WI38 (cell line): ENCODE data around the gene VRK2.

Experiments used
- H3K4me3 ChIP-seq: 2 replicates; pipeline ENCODE4 v1.5.1; 2011; ENCODE audit warnings: low read depth, mild to moderate bottlenecking, control low read depth, low read length
- TF ChIP-seq, protein P1 (sequence below): IDR thresholded peaks from 2 replicates; pipeline ENCODE4 v1.5.1; 2012; ENCODE audit warnings: low read depth, mild to moderate bottlenecking, control low read depth, low read length

VRK2 gene

DNA sequence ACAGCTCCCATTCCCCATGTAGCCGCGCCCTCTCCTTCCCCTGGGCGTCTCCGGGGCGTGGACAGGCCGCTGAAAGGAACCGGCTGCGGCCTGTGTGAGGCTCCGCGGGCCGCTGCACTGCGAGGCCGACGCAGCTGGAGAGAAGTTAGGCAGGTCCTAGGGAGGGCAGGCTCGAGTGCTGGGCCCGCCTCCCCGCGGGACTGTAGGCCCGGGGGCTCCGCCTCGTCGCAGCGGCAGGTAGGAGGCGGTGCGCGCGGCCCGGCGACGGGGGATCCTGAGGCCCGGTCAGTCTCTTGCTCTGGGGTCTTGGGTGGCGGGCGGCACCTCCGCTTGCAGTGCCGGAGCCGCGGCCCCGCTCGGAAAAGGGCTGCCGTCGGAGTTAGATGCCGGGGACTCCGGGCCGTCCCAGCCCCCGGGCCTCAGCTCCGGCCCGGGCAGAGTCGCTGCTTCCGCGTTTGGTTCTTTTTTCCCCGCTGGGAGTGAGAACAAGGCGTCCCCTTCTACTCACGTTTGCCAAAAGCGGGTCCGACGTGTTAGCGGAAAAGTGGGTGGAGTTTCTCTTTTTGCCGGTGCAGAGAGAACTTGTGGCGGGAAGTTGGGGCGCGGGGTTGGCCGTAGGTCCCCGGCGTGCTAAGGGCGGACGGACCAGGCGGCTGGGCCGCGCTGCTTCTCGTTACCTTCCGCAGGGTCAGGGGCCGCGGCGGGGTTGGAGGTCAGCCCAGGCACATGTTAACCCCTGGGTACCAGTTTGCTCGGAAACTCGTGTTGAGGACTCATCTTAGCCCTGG is at the start of gene VRK2:
VRK2 (plus strand) TSS at position 222 of the 788 bp plus-strand sequence. CDS start 2,026 bp downstream, outside the sequence.
- peak within 1 kb of the TSS; percentile 82 for H3K4me3 ChIP-seq
- TF ChIP-seq, protein P1, sequence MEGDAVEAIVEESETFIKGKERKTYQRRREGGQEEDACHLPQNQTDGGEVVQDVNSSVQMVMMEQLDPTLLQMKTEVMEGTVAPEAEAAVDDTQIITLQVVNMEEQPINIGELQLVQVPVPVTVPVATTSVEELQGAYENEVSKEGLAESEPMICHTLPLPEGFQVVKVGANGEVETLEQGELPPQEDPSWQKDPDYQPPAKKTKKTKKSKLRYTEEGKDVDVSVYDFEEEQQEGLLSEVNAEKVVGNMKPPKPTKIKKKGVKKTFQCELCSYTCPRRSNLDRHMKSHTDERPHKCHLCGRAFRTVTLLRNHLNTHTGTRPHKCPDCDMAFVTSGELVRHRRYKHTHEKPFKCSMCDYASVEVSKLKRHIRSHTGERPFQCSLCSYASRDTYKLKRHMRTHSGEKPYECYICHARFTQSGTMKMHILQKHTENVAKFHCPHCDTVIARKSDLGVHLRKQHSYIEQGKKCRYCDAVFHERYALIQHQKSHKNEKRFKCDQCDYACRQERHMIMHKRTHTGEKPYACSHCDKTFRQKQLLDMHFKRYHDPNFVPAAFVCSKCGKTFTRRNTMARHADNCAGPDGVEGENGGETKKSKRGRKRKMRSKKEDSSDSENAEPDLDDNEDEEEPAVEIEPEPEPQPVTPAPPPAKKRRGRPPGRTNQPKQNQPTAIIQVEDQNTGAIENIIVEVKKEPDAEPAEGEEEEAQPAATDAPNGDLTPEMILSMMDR = no peak

DNA sequence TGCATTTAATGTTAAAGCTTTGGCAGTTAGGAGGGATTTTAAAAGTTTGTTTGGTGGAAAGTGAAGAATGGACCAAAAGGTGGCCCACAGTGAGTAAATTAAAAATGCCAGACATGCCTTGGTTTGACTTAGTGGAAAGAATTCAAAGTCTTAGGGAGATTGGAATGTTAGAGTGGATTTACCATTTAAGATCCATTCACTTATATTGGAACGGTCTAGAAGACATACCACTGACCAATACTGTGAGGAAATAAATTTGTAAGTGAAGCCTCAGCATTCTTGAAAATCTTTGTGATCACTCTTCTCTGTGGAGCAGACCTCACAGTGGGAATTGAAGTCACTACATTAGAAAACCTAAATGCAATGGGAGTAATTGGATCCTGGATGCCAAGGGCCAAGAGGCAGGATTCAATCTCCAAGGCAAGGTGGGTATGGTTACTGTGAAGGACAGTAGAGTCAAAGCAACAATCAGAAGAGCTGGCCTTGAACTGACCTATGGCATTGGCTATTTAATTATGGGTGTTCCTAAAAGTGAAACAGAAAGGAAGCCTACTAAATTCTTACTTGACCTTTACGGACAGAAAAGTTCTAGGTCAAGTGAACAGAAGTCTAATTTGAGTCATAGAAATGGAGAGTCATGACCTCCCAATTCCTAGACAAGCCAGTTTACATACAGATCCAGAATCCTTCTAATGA is 40.2 kb upstream of the VRK2 start:
- no peak overlapping the region for H3K4me3 ChIP-seq
- TF ChIP-seq, protein P1 = no peak

DNA sequence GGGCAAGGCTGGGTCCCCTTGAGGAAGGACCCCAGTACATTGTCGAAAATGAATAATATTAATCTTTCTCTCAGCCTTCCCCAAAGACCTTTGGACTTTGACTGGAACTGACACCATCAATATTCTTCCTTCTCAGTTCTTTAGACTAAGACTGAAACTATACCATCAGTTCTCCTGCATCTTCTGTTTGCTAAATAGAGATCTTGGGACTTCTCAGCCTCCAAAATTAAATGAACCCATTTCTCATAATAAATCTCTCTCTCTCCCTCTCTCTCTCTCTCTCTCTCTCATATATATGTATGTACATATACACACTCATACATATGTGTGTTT is 39.7 kb upstream of the VRK2 start:
- no peak overlapping the region for H3K4me3 ChIP-seq
- TF ChIP-seq, protein P1 = no peak

DNA sequence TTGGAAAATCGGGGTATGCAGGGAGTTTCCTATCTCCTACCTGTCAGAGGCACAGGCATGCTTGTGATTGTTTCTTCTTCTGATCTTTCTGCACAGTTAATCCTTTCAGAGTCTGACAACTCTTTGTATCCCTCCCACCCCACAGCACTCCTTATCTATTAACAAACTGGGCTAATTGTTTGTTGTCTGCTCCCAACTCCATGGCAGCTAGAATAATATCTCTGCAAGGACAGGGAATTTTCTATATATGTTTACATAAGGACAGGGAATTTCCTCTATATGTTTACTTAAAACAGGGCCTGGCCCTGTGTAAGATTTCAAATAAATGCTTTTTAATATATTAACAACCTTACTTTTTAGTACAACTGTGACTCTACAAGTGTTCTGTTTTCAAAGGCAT is 36.0 kb upstream of the VRK2 start:
- TF ChIP-seq, protein P1 = no peak
- H3K4me3 ChIP-seq = no peak overlapping the region

DNA sequence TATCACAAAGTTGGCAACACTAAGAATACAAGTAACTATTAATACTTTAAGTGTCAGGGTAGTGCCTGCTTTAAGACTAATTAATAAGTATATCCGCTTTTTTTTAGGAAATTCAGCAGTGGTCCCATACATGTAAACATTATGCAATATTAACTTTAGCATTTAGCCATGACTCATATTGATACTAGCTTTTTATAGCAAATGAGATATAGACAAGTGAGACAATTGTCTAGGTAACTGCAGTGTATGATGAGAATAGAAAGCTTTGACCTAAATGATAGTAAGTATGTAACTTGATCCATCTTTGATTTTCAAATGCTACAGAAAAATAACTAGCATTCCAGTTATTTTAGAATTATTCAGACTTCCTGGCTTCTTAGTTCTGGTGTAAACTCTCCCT is 27.4 kb upstream of the VRK2 start:
- TF ChIP-seq, protein P1 = no peak
- no peak overlapping the region for H3K4me3 ChIP-seq

DNA sequence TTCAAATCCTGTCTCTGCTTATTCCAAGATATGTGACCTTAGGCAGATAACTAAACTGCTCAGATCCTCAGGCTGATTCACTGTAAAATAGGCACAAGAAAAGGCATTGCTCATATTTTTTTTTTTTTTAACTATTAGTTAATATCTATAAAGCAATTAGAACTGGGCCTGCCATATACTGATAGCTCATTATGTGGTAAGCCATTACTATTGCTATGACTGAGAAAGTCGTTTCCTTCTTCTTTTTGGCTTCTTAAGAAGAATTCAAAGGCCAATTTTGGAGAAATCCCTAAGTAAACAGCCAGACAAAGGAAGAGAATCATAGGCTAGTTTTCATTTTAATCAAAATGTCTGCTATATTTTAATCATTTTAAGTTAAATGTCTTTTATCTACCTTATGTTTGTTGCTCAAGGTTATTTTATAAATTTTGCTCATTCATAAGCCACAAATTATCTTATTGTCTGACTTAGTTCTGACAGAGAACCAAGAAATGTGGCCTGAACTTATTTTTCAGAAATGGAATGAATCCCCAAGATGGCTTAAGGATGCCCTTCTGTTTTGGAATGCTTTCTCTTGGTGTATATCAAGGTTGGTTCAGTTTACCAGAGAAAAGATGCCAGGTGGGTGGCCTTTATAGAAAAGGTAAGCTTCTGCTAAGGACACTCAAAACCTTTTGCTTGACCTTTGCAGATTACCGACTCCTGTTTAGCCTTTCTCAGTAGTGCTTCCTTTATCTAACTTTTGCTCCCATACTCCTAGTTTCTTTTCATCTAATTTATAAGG is 21.3 kb upstream of the VRK2 start:
- no peak overlapping the region for H3K4me3 ChIP-seq
- TF ChIP-seq, protein P1 = no peak
